Measurements from ENCODE around the gene DDAH2. TPM values are rescaled to one million over a fixed set of nuclear protein-coding genes. Genes with fewer than 3 reads are reported as not detected.

The DDAH2 gene, protein sequence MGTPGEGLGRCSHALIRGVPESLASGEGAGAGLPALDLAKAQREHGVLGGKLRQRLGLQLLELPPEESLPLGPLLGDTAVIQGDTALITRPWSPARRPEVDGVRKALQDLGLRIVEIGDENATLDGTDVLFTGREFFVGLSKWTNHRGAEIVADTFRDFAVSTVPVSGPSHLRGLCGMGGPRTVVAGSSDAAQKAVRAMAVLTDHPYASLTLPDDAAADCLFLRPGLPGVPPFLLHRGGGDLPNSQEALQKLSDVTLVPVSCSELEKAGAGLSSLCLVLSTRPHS
- polyA plus RNA-seq (386 and 410 TPM in 2 replicates), polyA minus RNA-seq (161 and 174 TPM in 2 replicates)

DNA sequence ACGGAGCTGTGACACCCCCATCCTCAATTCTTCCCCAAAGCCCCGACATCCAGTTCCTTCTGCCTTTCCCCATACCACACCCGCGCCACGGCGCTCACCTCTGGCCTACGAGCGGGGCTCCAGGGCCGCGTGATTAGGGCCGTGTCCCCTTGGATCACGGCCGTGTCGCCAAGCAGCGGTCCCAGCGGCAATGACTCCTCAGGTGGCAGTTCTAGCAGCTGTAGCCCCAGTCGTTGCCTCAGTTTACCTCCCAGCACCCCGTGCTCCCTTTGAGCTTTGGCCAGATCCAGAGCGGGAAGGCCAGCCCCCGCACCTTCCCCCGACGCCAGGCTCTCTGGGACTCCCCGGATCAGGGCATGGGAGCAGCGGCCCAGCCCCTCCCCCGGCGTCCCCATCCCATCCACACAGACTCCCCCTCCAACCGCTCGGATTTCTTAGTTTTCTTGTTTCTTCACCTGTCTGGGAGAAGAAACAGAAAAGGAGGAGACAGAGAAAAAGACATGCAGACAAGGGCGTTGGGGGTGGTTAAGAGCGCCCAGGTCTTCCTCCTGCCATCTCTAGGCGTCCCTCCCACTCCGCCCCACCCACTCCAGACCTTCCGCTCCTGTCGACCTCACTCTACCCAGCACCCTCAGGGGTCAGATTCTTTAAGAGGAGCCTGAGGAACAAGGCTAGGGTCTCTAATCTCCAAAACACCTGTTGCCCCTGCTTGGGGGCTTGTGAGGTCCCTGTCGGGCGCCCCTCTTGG, at the start of gene DDAH2:
DDAH2 (minus strand) TSS at position 533 of the 748 bp plus-strand sequence; CDS start at position 395, 138 bp downstream.
- Histone ChIP-seq H3K79me2 (replicated peaks; ENCODE audit: insufficient read depth, low read length) (peaks cover 24% of the 10 kb centered on the region), H3F3A (ENCODE audit: insufficient read depth, low read length, poor library complexity, severe bottlenecking) (no peaks in the 10 kb centered on the region), H3K27me3 (ENCODE audit: insufficient read depth, low read depth, low read length) (no peaks in the 10 kb centered on the region), H3K4me3 (ENCODE audit: low read length) (peak within 1 kb of the TSS; percentile 92), H3K9ac (ENCODE audit: low read length) (peak within 1 kb of the TSS; percentile 96), H3K4me2 (ENCODE audit: low read length) (peak within 1 kb of the TSS; percentile 92), H3K27ac (ENCODE audit: low read length) (peak within 1 kb of the TSS; percentile 76), H3K9me2 (ENCODE audit: insufficient read depth, low read length) (no peaks in the 10 kb centered on the region), H3K36me3 (ENCODE audit: insufficient read depth, low read length) (no peaks in the 10 kb centered on the region), H3K9me3 (ENCODE audit: low read length) (no peaks in the 10 kb centered on the region), H2AFZ (ENCODE audit: low read depth, low read length) (peak within 1 kb of the TSS; percentile 97), H4K20me1 (ENCODE audit: insufficient read depth) (no peaks in the 10 kb centered on the region)
- TF ChIP-seq SMC3 (conservative IDR thresholded peaks at IDR 0.05; ENCODE audit: poor library complexity), result no peak
- TF ChIP-seq TAF1 (IDR thresholded peaks at IDR 0.05; ENCODE audit: low read depth), result no peak
- no peak for TF ChIP-seq EZH2 (IDR thresholded peaks at IDR 0.05; ENCODE audit: borderline replicate concordance, insufficient read depth, low read length, poor library complexity, severe bottlenecking)
- TF ChIP-seq POLR2AphosphoS5 (IDR thresholded peaks at IDR 0.05), result no peak
- TF ChIP-seq REST (IDR thresholded peaks at IDR 0.05; ENCODE audit: borderline replicate concordance), result no peak
- TF ChIP-seq EP300 (conservative IDR thresholded peaks at IDR 0.05; ENCODE audit: poor library complexity, severe bottlenecking), result no peak
- no peak for TF ChIP-seq RAD21 (conservative IDR thresholded peaks at IDR 0.05)

- H3K79me2 ChIP-seq (replicated peaks; ENCODE audit: insufficient read depth, low read length), result no peaks in the 10 kb centered on the region
- H3K9ac ChIP-seq (ENCODE audit: low read length), result no peak overlapping the region
- TF ChIP-seq RAD21 (conservative IDR thresholded peaks at IDR 0.05) (no peak), EZH2 (IDR thresholded peaks at IDR 0.05; ENCODE audit: borderline replicate concordance, insufficient read depth, low read length, poor library complexity, severe bottlenecking) (no peak), SMC3 (conservative IDR thresholded peaks at IDR 0.05; ENCODE audit: poor library complexity) (no peak)
- no peaks in the 10 kb centered on the region for H3F3A ChIP-seq (ENCODE audit: insufficient read depth, low read length, poor library complexity, severe bottlenecking)
- no peak overlapping the region for H3K27ac ChIP-seq (ENCODE audit: low read length)
- H3K9me3 ChIP-seq (ENCODE audit: low read length), result no peaks in the 10 kb centered on the region
- peaks cover 5% of the 10 kb centered on the region for H3K36me3 ChIP-seq (ENCODE audit: insufficient read depth, low read length)
- H3K4me2 ChIP-seq (ENCODE audit: low read length), result no peak overlapping the region
- H4K20me1 ChIP-seq (ENCODE audit: insufficient read depth), result no peaks in the 10 kb centered on the region
- no peak overlapping the region for H3K4me3 ChIP-seq (ENCODE audit: low read length)
- H3K9me2 ChIP-seq (ENCODE audit: insufficient read depth, low read length), result no peaks in the 10 kb centered on the region
- no peaks in the 10 kb centered on the region for H3K27me3 ChIP-seq (ENCODE audit: insufficient read depth, low read depth, low read length)
- no peak overlapping the region for H2AFZ ChIP-seq (ENCODE audit: low read depth, low read length)
Measured at GRCh38 chr6:31778193-31778592, 49.1 kb upstream of the DDAH2 start.

- Histone ChIP-seq H3K9me3 (ENCODE audit: low read length) (no peaks in the 10 kb centered on the region), H3K27me3 (ENCODE audit: insufficient read depth, low read depth, low read length) (no peaks in the 10 kb centered on the region), H3K9ac (ENCODE audit: low read length) (no peak overlapping the region), H3K27ac (ENCODE audit: low read length) (no peak overlapping the region), H3K36me3 (ENCODE audit: insufficient read depth, low read length) (peaks cover 5% of the 10 kb centered on the region), H3K79me2 (replicated peaks; ENCODE audit: insufficient read depth, low read length) (no peaks in the 10 kb centered on the region), H4K20me1 (ENCODE audit: insufficient read depth) (no peaks in the 10 kb centered on the region), H3K4me3 (ENCODE audit: low read length) (no peak overlapping the region), H3K4me2 (ENCODE audit: low read length) (no peak overlapping the region), H2AFZ (ENCODE audit: low read depth, low read length) (no peak overlapping the region), H3K9me2 (ENCODE audit: insufficient read depth, low read length) (no peaks in the 10 kb centered on the region), H3F3A (ENCODE audit: insufficient read depth, low read length, poor library complexity, severe bottlenecking) (no peaks in the 10 kb centered on the region)
- TF ChIP-seq POLR2AphosphoS5 (IDR thresholded peaks at IDR 0.05), result no peak
- no peak for TF ChIP-seq TAF1 (IDR thresholded peaks at IDR 0.05; ENCODE audit: low read depth)
- no peak for TF ChIP-seq EZH2 (IDR thresholded peaks at IDR 0.05; ENCODE audit: borderline replicate concordance, insufficient read depth, low read length, poor library complexity, severe bottlenecking)
- no peak for TF ChIP-seq SMC3 (conservative IDR thresholded peaks at IDR 0.05; ENCODE audit: poor library complexity)
- TF ChIP-seq RAD21 (conservative IDR thresholded peaks at IDR 0.05), result no peak
- no peak for TF ChIP-seq MXI1 (conservative IDR thresholded peaks at IDR 0.05; ENCODE audit: poor library complexity, severe bottlenecking)
- no peak for TF ChIP-seq REST (IDR thresholded peaks at IDR 0.05; ENCODE audit: borderline replicate concordance)
- no peak for TF ChIP-seq EP300 (conservative IDR thresholded peaks at IDR 0.05; ENCODE audit: poor library complexity, severe bottlenecking)
- TF ChIP-seq CTCF (IDR thresholded peaks at IDR 0.05; ENCODE audit: poor library complexity, severe bottlenecking), result no peak
Measured at GRCh38 chr6:31777667-31778050, 48.6 kb upstream of the DDAH2 start.
